Liver (tissue), 3 donors: ENCODE results near the gene C18orf54.

Experiments
- GABPA ChIP-seq, 2 donors: IDR thresholded peaks in 1 of 2; conservative IDR thresholded peaks in 1 of 2; 2 replicates each; pipeline ENCODE4 v1.6.1; 2016; ENCODE audit warnings: antibody characterized with exemption in 2 of 2, mild to moderate bottlenecking in 1 of 2, moderate library complexity in 1 of 2
- RAD21 ChIP-seq, 2 donors: IDR thresholded peaks; 2 replicates each; pipeline ENCODE4 v1.6.1; 2016; ENCODE audit warnings: antibody characterized with exemption in 2 of 2, mild to moderate bottlenecking in 2 of 2
- TAF1 ChIP-seq: conservative IDR thresholded peaks from 2 replicates; pipeline ENCODE4 v1.6.1; 2016; ENCODE audit warnings: antibody characterized with exemption, mild to moderate bottlenecking
- YY1 ChIP-seq: IDR thresholded peaks from 2 replicates; pipeline ENCODE4 v1.6.1; 2016; ENCODE audit warnings: antibody characterized with exemption, mild to moderate bottlenecking
- TF ChIP-seq, protein P1 (sequence below): IDR thresholded peaks from 2 replicates; pipeline ENCODE4 v1.6.1; 2016; ENCODE audit warnings: antibody characterized with exemption, mild to moderate bottlenecking
- TF ChIP-seq, protein P2 (sequence below): fragments of 150-350 bp; IDR thresholded peaks from 2 replicates; pipeline ENCODE4 v1.5.1; 2017; ENCODE audit warnings: improper control_type of control experiment, low read depth, low read length; ENCODE audit not compliant: missing input control
- donor health status: healthy.
- donor health status: healthy.

DNA sequence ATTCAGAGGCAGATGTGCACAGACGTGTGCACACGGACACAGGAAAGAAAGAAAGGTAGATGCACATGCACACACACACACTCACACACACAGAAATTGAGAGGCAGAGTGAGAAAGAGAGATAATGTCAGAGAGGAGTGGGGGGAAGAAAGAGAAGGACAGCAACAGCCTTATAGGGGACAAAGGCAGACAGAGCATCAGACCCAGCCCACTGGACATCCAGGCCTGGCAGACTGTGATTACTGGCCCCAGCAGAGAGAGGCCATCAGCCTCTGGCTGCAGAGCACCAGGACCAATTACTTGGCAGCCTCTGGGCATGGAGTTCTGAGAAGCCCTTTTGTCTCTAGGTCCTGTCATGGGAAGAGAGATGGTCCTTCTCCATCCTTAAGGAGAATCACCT is 66.1 kb downstream of the C18orf54 start:
- TF ChIP-seq, protein P1, sequence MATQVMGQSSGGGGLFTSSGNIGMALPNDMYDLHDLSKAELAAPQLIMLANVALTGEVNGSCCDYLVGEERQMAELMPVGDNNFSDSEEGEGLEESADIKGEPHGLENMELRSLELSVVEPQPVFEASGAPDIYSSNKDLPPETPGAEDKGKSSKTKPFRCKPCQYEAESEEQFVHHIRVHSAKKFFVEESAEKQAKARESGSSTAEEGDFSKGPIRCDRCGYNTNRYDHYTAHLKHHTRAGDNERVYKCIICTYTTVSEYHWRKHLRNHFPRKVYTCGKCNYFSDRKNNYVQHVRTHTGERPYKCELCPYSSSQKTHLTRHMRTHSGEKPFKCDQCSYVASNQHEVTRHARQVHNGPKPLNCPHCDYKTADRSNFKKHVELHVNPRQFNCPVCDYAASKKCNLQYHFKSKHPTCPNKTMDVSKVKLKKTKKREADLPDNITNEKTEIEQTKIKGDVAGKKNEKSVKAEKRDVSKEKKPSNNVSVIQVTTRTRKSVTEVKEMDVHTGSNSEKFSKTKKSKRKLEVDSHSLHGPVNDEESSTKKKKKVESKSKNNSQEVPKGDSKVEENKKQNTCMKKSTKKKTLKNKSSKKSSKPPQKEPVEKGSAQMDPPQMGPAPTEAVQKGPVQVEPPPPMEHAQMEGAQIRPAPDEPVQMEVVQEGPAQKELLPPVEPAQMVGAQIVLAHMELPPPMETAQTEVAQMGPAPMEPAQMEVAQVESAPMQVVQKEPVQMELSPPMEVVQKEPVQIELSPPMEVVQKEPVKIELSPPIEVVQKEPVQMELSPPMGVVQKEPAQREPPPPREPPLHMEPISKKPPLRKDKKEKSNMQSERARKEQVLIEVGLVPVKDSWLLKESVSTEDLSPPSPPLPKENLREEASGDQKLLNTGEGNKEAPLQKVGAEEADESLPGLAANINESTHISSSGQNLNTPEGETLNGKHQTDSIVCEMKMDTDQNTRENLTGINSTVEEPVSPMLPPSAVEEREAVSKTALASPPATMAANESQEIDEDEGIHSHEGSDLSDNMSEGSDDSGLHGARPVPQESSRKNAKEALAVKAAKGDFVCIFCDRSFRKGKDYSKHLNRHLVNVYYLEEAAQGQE: no peak
- TF ChIP-seq, protein P2, sequence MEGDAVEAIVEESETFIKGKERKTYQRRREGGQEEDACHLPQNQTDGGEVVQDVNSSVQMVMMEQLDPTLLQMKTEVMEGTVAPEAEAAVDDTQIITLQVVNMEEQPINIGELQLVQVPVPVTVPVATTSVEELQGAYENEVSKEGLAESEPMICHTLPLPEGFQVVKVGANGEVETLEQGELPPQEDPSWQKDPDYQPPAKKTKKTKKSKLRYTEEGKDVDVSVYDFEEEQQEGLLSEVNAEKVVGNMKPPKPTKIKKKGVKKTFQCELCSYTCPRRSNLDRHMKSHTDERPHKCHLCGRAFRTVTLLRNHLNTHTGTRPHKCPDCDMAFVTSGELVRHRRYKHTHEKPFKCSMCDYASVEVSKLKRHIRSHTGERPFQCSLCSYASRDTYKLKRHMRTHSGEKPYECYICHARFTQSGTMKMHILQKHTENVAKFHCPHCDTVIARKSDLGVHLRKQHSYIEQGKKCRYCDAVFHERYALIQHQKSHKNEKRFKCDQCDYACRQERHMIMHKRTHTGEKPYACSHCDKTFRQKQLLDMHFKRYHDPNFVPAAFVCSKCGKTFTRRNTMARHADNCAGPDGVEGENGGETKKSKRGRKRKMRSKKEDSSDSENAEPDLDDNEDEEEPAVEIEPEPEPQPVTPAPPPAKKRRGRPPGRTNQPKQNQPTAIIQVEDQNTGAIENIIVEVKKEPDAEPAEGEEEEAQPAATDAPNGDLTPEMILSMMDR: no peak
- no peak for TF ChIP-seq TAF1
- TF ChIP-seq GABPA (IDR thresholded peaks at IDR 0.05 in 1 of 2, conservative IDR thresholded peaks at IDR 0.05 in 1 of 2): no peak
- no peak for TF ChIP-seq RAD21 (IDR thresholded peaks at IDR 0.05)
- no peak for TF ChIP-seq YY1
